GM19193 (cell line): ENCODE measurements around the gene RRH.
A peak's percentile ranks its signal among the peaks of the same experiment; 100 is the strongest.

ENCODE experiments used
- POLR2A ChIP-seq: IDR thresholded peaks from 4 replicates; pipeline ENCODE4 v1.6.1; 2011; ENCODE audit not compliant: insufficient read depth, insufficient read length; ENCODE audit errors: extremely low read depth

Gene RRH, protein sequence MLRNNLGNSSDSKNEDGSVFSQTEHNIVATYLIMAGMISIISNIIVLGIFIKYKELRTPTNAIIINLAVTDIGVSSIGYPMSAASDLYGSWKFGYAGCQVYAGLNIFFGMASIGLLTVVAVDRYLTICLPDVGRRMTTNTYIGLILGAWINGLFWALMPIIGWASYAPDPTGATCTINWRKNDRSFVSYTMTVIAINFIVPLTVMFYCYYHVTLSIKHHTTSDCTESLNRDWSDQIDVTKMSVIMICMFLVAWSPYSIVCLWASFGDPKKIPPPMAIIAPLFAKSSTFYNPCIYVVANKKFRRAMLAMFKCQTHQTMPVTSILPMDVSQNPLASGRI

DNA sequence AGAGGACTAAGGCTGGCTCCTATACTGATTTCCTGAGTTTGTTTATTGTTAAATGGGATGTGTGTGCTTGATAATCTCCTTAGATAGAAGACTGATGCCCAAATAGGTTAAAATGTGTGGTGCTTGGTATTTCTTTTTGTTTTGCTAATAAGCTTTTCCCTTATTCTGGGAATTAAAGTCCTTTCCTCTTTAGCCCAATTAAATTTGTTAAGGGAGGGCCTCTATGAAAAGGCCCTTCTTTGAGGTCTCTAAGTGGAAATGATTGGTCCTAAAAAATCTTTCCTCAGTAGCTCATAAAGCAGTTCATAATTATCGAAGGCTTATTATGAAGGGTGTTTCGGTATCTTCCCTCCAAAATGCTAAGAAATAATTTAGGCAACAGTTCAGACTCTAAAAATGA, at the start of gene RRH:
Gene RRH, plus strand, starts transcription at position 301 of the 400 bp plus-strand sequence. Its CDS starts 56 bp downstream, at position 357.
- no peak for TF ChIP-seq POLR2A

DNA sequence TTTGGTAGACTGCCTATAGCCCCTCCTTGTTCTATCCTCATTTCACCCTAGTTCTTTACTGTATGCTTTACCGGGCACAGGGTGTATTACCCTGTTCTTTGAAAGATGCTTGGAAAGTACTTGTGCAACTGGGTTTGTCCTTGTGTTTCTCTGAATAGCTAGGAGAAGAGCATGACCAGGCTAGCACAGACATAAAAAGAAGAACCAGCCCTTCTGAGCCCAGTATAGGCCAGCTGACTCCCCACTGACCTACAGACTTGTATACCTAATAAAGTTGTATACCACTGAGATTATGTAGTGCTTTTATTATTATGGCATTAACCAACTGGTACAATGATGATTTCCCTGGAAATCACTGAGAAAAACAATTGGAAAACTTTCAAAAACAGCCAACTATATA, 40.9 kb upstream of the RRH start:
- no peak for TF ChIP-seq POLR2A

DNA sequence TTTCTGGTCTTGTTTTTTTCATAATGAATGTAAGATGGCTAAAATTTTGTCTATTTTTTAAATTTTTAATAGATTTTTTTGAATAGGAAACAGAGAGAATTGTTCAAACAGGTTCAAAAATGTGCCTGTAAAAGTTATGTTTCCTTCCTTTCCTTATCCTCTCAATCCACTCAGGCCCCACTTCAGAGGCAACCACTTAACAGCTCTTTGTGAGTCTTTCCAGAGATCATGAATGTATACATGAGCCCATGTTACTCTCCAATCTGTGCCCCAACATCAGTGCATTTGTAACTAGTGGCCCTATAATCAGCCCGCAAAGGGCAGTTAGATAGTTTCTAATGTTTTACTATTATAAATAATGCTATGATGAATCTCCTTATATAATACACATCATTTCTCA, 40.0 kb upstream of the RRH start:
- TF ChIP-seq POLR2A, result no peak

DNA sequence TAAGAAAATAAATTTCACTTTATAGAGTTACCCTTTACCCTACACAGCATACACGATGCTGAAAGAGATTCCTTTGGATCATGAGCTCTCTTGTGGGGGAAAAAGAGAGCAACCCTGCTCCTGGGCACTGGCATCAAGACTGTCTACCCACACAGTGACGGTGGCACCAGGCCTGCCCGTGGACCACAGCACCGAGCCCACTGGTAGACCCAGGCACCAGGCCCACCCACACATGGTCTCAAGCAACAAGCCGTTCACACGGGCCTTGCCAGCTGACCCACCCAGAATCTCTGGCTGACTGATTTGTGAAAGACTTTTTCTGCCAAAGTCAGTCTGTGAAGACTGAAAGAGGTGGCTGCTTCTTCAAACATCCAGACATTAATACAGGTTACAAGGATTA, 32.7 kb upstream of the RRH start:
- TF ChIP-seq POLR2A, result no peak

DNA sequence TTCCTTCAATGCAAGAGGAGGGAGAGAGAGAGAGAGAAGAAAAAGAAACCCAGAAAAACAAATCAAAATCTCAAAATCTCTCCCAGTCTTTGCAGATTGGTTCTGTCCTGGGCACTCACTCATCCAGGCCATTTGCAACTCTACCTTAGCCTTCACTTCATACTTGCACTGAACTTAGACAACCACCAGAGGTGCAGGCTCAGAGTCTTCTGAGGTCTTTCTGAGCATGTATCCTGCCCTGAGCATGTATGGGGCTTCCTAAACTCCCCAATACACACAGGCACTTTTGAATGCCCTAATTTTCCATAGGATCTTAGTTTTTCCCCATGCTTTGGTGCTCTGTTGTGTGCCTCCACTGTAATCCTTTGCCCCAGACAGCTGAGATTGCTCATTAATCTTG, 28.9 kb upstream of the RRH start:
- no peak for TF ChIP-seq POLR2A

DNA sequence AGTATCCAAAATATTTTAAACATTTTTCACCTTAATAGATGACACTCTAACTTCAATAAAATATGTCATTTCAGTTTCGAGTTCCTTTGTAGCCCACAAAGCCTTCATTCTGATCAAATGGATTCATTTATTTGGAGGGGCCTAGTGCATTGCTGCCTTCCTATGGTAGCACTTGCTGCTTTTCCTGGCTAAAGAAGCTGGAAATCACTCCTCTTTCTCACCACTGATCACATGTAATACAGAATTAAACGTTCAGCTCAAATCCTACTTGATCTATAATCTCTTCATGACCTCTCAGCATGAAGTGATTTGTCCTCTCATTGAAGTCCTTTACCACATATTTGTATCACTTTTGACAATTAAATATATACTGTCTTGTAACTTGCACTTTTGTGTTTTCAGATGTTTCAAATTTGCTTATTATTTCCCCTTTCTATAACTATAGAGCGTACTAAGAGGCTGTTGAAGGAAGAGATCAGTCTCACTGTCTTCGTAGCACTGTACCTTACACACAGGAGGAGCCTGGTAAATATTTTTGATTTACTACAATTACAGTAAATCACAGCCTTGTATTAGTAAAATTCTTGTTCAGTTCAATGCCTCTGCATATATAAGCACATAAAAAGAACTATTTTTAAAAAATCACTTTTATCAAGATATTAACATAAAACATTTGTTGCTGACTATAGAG, 26.5 kb upstream of the RRH start:
- no peak for TF ChIP-seq POLR2A

DNA sequence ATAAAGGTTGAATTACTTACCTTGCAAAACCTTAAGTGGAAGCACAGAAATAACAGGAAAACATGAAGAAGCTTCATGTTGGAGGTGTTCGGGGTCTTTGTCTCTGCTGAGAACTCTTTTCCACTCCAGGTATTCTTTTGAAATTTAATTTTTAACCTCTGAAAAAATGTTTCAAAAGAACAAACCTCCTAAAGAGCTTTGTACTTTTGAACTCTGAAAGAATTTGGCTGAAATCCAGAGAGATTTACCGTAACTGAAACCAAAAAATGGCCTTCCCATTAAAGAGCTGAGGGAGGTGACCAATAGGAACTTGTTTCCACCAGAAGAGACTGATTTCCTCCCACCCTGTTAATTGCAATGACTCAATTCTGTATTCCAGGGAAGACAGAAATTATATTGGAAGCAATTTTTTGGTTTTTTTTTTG, 25.9 kb upstream of the RRH start, which contains the start of gene CFI:
Gene CFI, minus strand, starts transcription at position 105 of the 425 bp plus-strand sequence. Its CDS starts 28 bp downstream, at position 77.
- no peak for TF ChIP-seq POLR2A

DNA sequence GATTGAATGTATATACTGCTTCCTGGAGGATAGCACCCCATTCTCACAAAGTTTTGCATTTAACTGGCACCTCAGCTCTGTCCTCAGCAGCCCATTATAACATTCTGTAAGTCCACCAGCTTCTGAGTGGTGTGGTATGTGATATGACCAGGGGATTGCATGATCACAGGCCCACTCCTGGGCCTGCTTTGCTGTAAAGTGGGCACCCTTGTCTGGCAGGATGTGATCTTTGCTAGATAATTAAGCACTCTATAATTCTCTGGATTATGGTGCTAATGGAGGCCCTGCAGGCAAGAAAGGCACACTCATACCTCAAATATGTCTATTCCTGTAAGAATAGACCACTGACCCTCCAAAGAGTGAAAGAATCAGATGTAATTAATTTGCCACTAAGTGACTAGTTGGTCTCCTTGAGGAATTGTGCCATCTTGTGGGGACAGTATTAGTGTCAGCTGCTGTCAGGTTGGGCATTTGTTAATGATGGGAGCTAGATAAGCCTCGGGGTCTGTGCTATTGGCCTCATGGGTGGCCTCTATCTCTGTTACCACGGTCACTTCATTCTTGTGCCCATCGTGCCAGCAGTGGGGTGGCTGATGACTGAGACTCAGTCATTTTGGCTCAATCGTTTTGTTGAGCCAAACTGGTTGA, 23.7 kb upstream of the RRH start:
- TF ChIP-seq POLR2A, result no peak

DNA sequence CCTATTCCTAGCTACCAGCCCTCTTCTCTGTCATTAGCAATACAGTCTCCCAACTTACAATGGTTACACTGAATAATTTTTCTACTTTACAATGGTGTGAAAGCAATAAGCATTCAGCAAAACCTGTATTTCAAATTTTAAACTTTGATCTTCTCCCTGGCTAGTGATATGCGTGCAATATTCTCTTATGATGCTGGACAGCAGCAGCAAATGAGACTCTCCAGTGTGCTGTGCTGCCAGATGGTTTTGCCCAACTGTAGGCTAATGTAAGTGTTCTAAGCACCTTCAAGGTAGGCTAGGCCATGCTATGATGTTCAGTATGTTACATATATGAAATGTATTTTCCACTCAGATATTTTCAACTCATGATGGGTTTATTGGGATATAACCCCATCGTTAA, 18.1 kb upstream of the RRH start:
- TF ChIP-seq POLR2A, result no peak

DNA sequence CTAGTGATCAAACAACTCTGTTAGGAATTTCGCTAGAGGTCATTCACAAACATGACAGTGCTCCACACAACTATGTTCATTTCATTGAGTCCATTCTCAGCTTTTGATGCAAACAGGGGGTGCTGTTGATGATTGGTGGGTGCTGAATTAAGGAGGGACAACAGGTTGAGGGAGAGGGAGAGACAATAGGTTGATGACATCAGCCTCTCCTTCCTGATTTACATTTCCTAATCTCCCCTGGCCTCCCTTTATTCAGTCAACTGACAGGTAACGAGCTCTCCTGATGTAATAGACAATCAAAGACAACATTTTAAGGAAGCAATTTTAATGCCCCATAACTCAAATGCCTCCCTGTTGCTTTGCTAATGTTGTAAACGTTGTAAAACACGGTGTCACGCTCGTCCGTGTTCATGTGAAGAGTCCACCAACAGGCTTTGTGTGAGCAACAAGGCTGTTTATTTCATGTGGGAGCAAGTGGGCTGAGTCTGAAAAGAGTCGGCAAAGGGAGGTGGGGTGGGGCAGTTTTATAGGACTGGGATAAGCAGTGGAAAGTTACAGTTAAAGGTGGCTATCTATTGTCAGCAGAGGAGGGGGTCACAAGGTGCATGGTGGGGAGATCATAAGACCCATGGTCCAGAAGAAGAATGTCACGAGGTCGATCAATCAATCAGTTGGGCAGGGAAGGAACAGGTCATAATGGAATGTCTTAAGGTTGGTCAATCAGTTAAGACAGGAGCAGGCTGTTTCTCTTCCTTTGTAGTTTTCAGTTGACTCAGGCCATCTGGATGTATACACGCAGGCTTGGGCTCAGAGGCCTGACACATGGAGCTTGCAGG, 17.0 kb upstream of the RRH start:
- TF ChIP-seq POLR2A, result no peak

DNA sequence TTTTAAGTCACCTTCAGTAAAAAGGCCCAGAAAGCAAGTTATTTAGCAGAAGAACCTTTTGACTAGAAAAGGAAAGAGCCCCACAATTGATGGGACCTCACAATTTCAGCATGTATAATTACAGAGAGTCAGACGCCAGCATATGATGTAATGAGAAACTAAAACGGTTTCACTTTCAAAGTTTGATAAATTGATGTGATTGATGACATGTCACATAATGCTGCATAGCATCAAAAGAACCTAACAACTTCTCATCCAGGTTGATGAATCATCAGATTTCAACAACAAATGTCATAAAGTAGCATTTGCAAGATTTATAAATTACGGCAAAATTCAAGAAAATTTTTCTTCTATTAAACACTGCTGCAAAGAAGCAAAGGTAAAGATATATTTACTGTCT, 16.1 kb upstream of the RRH start:
- TF ChIP-seq POLR2A, result no peak

DNA sequence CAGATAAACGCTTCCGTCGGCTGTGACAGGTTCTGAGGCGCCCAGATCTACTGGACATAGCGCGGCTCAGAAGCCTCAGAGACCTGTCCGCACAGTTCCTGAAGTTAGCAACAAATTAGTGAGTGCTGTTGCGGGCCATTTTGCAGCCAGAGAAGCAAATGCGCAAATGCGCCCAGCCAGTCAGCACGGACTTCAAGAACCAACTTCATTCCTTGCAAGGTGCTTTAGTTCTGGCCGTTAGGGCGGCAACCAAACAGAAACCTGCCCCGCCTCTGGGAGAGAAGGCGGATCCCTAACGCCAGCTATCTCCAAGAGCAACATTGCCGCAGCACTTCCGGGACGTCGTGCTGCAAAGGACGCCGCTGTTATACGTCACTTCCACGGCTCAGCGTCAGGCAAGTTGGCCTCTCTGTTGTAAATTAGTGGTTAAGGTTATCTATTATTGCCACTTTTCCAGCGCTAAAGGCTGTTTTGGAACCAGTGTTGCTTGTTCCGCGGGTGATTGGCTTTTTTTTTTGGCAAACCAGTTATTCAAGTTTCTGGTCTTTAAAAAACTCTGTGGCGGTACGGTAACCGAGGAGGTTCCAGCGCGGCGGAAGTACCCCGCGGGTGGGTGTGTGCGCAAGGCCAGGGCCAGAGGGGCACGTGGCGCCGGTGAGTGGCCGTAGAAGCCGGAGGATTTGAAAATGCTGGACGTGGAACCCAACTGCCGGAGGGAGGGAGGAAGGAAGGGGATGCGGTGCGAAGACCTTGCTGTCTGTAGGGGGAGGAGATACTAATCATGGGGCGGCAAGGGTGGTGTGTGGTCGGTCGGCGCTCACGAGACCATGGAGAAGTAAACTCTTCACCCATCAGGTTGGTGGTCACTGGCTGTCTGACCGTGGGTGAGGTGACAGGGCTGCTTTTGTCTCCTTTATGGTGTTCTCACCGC, 12.4 kb upstream of the RRH start, which contains the start of gene GAR1:
Gene GAR1, plus strand, starts transcription at position 612 of the 931 bp plus-strand sequence. CDS start 403 bp downstream, outside the sequence.
- peak; percentile 69 for TF ChIP-seq POLR2A

DNA sequence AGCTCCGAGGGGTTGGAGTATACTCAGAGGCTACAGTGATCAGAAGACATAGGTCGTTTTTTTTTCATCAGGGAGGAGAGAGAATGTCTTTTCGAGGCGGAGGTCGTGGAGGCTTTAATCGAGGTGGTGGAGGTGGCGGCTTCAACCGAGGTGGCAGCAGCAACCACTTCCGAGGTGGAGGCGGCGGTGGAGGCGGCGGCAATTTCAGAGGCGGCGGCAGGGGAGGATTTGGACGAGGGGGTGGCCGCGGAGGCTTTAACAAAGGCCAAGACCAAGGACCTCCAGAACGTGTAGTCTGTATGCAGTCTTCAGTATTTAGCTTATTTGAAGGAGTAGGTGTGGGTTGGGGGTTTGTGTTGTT, 11.7 kb upstream of the RRH start:
- no peak for TF ChIP-seq POLR2A

DNA sequence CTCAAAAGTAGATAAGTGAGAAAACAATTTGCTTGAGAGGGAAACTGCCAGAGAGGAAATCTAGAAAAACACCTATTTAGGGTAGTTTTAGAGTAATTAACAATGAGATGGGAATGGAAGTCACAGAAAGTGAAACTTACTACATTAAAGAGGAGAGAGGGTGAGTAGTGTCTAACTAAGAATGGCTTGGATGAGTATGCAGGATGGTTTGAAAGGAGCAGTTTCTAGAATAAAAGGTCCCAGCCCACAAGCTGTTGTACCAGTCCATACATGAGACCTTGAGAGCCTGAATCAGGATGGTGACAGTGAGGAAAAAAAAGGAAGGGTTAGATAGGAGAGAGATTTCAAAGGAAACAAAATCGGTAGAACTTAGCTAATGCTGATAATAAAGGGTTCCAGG, 10.9 kb upstream of the RRH start:
- TF ChIP-seq POLR2A, result no peak
